Hematopoietic multipotent progenitor cell treated with erythropoietin and hydrocortisone succinate and interleukin-3 and kit ligand, for 8 days (in vitro differentiated cells): Measurements from ENCODE around the gene DNAJC25.
"Not testable (repeated sequence)": the region's sequence is repeated elsewhere in the genome, so short reads cannot be mapped to it uniquely, and the experiment has no call there.

ENCODE experiments used
- DNase-seq: peaks from one replicate; pipeline ENCODE4 v3.0.0-alpha.2; 2015

Gene DNAJC25

DNA sequence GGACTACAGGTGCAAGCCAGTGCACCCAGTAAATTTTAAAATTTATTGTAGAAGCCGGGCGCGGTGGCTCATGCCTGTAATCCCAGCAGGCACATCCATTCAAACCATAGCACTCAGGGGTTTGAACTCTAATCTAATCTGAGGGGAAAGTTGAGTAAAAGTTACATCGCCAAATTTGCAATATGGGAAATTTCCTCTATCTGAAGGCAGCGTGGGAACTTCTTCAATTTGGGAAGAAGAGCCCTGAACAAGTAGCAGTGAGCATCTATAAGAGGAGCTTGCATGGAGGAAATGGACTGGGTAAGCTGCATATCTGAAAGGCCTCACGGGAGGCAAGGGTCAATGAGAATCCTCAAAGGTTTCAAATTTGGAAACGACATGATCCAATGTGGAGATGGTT is 2.7 kb upstream of the DNAJC25 start:
- DNase-seq = no peak

GRCh38 chr9:111630182-111630963 is 761 bp upstream of the DNAJC25 start:
- no peak for DNase-seq

- DNase-seq = no peak
Measured at GRCh38 chr9:111630964-111631213, 245 bp upstream of the DNAJC25 start.

DNA sequence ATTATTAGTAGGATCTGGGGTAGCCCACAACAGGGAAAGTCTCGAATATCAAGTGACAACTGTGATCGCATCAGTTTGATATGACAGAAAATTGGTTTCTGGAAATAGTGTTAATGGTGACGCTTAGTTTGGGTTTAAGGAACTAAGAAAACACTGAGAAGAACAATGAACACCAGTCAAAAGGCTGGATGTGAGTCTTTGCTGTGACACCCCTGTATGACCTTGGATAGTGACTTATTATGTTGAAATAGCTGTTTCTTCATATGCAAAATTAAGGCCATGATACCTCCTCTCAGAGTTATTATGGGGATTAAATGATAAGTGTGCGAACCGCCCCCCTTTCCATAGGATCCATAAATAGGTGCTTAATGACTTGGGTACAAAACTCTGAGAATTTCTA is 926 bp downstream of the DNAJC25 start:
- DNase-seq = peak; percentile 11

GRCh38 chr9:111632695-111633388 is 1.7 kb downstream of the DNAJC25 start:
- no peak for DNase-seq

DNA sequence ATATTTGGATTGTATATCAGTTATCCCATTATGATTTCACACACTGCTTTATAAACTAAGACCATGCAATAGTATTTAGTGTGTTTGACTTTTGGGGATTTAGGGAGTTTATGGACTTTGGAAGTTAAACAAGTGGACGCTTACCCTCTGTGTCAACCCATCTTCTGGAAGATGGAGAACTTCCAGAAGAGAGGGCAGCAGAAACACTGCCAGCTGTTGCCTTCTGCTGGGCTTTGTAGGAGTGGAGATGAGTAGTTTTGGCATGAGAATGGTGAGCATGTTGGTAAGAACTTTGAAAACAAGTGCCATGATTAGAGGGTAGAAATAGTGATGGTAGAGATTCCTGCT is 2.2 kb downstream of the DNAJC25 start:
- no peak for DNase-seq

DNA sequence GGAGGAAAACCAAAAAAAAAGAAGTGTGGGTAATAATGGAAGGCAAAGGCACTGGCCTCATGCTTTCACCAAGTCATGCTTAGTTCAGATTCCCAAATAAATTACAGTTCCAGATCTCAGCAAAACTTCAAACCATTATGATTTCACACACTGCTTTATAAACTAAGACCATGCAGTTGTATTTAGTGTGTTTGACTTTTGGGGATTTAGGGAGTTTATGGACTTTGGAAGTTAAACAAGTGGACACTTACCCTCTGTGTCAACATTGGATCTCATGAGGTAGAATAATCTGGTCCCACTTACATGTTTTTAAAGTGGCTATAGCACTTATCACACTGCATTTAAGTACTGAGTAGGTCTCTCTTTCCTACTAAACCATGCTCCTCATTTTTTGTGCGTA is 3.7 kb downstream of the DNAJC25 start:
- no peak for DNase-seq

DNA sequence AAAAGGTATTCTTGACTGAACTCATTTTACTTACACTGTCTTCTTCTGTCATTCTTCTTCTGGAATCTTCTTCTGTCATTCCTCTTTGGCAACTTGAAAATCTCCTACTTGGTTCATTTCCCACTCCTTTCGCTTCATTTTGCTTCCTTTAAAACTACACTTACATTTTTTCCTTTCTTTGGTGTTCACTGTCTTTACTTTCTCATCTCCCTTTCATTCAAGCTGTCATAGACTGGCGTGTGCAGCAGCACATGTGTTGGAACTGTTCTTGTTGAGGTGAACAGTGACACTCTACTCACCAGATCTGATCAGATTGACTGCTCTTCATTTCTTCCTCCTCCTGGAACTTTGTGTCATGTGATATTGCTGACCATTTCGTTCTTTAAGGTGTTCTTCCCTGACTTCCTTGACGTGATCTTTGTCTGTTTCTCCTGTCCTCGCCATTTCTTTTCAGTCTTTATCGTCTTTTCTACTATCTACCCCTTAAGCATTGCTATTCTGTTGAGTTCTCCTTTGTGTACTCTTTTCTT is 6.4 kb downstream of the DNAJC25 start:
- DNase-seq = no peak

- no peak for DNase-seq
Measured at GRCh38 chr9:111644195-111644772, 13.2 kb downstream of the DNAJC25 start.

DNA sequence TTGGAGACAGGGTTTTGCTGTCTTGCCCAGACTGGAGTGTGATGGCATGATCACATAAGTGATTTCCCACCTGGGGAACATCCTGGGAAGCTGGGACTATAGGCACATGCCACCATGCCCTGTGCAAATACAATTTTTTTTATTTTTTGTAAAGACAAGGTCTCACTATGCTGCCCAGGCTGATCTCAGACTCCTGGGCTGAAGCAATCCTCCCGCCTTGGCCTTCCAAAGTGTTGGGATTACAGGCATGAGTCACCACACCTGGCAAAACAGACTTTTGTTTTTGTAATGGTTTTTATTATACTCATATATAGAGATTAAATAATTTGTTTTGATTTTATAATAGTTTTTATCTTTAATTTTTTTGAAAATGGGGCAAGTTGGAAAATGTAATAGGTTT is 14.7 kb downstream of the DNAJC25 start:
- DNase-seq = no peak

DNA sequence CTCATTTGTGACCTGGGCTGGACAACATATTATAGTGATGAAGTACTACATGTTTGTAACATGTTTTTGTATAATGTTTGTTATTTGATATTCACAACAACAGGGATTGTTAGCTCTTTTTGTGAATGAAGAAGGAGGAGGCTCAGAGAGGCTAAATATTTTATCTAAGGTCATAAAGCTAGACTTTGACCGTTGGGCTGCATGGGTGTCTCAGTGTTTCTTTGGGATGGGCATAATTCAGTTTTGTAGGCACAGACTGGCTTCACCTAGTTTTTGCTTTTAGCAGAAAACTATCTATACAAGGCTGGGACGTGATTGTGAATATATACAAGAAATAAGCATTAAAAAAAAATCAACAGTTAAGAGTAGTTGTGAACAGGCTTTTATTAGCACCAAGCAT is 15.3 kb downstream of the DNAJC25 start:
- DNase-seq = no peak

DNA sequence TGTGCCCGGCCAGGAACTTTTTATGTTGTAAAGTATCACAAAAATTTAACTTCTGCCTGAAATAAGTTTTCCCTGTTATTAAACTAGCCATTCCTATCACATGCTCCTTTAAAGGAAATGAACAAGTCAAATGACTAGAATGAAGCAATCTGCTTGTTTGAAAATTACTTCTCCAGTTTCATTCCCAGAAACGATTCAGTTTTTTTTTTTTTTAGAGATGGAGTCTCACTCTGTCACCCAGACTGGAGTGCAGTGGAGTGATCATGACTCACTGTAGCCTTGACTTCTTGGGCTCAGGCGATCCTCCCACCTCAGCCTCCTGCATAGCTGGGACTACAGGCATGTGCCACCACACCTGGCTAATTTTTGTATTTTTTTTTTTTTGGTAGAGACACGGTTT is 16.9 kb downstream of the DNAJC25 start:
- no peak for DNase-seq

- DNase-seq = no peak
Measured at GRCh38 chr9:111649016-111649415, 17.9 kb downstream of the DNAJC25 start.

DNA sequence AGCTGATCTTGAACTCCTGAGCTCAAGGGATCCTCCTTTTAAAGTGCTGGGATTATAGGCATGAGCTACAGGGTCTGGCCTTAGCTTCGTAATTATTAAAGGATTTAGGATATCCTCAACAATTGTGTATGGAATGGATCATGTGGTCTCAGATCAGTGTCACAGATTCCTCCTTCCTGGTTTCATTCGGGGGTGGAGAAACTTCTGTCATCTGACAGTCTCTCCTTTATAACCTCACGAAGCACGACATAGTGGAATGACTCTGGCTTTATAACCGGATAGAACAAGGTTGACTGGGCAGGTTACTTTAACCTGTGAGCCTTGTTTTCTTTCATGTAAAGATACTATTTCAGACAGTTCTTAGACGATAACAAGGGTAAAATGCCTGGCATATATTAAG is 25.9 kb downstream of the DNAJC25 start:
- DNase-seq = no peak

DNA sequence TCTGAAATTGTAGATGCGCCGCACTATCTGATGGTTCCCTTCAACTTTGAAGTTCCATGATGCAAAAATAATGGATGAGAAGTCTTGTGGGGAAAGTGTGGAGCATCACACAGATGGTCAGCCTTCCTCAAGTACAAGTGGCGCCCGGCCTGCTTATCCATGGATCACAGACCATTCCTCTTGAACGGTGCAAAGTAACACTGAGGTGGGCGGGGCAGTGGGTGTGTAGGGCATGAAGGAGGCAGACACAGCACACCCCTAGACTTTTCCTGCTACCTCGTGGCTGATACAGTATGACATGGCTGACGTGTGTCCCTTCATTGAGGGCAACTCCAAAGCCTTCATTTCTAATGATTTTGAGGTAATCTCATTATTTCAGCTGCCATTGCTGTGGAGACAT is 27.8 kb downstream of the DNAJC25 start:
- DNase-seq = no peak

DNA sequence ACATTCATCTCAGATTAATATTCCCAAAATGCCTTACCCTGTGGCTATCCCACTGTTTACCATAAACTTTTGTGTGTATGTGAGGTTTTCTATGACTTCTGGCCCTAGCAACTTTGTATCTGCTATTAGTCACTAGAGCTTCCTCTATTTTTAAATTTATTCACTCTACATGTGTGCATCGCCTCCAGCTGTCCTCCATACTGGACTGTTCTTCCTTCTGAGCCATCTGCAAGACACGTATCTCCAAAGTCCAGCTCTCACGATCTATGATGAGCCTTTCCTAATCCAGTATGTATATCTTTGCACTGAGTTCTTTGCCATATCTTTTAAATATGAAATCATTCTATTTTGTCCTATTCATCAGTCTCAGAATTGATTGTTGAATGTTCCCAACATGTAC is 28.6 kb downstream of the DNAJC25 start:
- DNase-seq = no peak

- peak; percentile 61 for DNase-seq
Measured at GRCh38 chr9:111661150-111661801, 30.1 kb downstream of the DNAJC25 start, which contains the start of gene GNG10. GNG10 (plus strand) TSS chr9:111661605; CDS start chr9:111661635, 30 bp downstream.

DNA sequence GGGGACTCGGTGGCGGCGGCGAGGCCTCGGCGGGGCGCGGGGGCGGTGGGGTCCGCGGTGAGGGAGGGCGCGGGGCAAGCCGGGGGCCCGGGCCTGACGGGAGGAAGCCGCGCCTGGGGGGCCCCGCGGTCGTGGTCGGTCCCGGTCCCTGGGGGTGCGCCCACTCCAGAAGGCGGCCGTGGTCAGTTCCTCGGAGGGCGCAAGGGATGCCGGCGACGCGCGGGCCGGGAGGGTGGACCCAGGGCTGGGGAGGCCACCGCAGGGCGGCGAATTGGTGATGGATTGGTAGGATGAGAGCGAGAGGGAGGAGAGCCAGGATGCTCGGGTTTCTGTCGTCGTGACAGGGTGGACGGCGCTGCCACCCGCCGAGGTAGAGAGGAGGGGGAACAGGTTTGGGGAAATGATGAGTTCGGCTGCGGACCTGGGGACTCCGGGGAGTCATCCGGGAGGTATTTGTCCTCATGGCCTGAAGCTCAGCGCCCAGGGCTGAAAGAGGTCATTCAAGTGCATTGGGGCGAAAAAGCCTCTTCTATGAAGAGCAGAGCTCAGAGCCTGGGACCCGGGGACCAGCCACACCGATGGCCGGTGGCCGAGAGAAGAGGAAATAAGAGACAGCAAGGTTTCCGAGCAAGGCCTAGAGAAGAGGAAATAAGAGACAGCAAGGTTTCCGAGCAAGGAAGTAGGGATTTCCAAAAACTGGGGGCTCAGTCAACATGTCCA is 30.8 kb downstream of the DNAJC25 start:
- DNase-seq = peak; percentile 17

GRCh38 chr9:111662576-111663300 is 31.6 kb downstream of the DNAJC25 start:
- DNase-seq = peak; percentile 13

DNA sequence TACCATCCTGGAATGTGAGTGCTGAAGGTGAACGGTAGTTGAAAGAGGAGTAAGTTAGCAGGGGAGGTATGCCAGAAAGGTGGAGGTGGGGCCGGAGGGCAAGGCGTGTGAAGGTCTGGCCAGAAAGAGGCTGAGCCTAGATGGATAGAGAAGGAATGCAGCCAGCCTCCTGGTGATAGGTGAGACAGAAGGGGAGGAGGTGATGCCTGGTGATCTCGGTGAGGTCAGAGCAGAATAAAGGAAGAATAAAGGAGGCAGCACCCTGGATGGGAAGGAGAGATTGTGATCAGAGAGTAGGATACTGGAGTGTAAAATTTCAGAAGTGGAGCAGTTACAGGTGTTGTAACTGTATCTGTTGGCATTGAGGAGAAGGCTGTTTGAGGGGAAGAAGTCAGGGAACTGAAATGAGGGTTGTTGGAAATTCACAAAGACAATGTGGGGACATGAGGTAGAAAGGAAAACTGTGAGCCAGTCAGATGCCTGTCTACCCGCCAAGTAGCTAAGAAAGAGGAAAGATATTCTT is 32.2 kb downstream of the DNAJC25 start:
- no peak for DNase-seq

DNA sequence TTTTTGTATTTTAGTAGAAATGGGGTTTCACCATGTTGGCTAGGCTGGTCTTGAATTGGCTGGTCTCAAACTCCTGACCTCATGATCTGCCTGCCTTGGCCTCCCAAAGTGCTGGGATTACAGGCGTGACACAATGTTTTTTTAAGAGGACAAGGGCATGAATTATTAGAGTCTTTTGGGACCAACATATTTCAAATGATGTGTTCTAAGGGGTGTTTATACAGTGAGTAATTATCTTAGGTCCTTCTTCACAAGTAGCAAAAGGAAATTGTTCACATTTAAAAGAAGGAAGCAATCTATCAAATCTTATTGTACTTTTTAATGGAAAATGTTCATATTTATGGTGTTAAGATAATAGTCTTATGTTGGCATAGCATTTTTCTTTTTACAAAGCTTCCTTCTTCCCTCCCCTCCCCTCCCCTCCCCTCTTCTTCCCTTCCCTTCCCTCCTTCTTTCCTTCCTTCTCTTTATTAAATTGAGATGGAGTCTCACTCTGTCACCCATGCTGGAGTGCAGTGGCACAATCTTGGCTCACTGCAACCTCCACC is 37.0 kb downstream of the DNAJC25 start:
- no peak for DNase-seq

GRCh38 chr9:111668601-111669000 is 37.5 kb downstream of the DNAJC25 start:
- DNase-seq = not testable (repeated sequence)
